GM21360 (cell line): Measurements from ENCODE around the gene CMIP.
A peak's percentile ranks its signal among the peaks of the same experiment; 100 is the strongest.

Experiments
- ATAC-seq: cut with Tn5 transposase; IDR thresholded peaks from one replicate; pipeline ENCODE4 v1.9.1; 2021; ENCODE audit warnings: mild to moderate bottlenecking, moderate library complexity; ENCODE audit not compliant: unreplicated experiment

Gene CMIP

DNA sequence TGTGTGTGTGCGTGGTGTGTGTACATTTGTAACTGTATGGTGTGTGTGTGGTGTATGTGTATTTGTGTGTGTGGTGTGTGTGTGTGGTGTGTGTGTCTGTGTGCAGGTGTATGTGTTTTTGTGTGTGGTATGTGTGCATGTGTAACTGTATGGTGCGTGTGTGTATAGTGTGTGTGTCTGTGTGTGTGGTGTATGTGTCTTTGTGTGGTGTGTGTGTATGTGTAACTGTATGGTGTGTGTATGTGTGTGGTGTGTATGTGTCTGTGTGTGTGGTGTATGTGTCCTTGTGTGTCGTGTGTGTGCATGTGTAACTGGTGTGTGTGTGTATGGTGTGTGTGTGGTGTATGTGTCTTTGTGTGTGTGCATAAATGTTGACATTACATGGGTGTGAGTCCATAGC is 170.8 kb downstream of the CMIP start:
- ATAC-seq, result no peak

DNA sequence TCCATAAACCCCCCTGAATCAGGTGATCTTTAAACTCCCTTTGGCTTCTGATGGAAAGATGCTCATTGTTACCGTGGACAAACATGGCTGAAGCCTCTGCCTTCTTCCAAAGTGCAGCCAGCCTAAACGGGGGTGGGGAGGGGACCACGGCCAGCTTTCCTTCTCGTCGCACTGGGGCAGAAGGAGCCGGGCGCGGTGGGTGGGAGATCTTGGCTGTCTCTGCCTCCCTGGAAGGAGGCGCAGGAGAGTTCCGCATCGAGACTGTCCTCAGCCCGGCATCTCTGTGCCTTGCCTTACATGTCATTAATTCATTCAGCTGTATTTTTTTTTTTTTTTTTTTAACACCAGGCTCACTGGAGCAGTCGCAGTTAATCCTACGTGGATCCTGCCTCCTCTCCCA is 171.2 kb downstream of the CMIP start:
- no peak for ATAC-seq

DNA sequence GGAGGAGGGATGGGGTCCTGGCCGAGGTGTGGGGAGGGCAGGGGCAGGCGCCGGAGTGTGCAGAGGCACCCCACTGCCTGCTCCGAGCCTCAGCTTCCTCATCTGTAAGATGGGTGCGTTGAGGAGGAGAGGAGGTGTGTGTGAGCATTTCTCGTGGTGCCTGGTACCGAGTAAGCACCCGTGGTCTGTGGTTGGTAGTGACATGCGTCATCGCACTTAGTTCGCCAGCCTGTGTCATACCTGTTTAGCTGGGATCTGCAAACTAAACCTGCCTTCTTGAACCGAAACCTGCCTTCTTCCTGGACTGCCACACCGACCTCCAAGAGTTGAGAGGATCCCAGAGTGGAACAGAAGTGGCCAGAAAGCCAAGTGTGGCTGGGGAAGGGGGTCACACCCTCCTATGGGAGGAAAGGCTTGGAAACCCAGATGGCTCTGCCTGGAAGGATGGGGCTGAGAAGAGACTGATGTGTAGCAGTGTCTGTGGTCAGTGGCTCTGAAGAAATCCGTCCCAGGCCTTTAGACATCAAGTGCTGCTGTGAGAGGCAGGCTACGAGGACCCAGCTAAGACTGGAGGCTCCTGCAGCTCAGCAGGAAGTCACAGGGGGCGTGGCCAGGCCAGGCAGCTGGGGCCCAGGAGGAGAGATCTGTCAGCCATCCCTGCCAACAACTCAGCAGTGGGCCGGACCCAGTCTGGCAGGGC is 171.9 kb downstream of the CMIP start:
- ATAC-seq, result no peak

DNA sequence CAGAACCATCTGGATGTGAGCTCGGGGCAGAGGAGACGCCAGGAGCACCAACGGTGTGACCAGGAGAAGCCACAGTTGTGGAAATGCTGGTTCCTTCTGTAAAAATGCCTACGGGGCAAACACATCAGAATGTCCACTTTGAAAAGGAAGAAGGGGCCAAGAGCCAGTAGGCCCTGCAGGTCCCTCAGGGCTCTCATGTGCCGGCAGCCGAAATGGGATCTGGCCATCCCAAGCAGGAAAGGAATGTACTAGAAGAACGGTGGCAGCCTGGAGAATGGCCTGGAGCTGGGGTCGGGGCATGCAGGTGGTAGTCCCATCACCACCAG is 172.4 kb downstream of the CMIP start:
- ATAC-seq, result no peak

DNA sequence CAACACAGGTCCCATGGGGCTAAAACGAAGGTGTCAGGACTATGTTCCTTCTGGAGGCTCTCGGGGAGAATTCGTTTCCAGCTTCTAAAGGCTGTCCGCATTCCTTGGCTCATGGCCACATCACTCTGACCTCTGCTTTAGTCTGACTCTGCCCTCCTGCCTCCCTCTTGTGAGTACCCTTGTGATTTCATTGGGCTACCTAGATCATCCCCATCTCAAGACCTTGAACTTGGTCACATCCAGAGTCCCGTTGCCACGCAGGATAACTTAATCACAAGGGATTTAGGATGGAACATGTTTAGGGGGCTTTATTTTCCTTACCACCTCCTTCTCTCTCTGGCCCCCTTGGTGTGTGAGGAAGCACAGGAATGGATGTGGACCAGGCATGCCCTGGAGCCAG is 173.6 kb downstream of the CMIP start:
- ATAC-seq, result no peak

DNA sequence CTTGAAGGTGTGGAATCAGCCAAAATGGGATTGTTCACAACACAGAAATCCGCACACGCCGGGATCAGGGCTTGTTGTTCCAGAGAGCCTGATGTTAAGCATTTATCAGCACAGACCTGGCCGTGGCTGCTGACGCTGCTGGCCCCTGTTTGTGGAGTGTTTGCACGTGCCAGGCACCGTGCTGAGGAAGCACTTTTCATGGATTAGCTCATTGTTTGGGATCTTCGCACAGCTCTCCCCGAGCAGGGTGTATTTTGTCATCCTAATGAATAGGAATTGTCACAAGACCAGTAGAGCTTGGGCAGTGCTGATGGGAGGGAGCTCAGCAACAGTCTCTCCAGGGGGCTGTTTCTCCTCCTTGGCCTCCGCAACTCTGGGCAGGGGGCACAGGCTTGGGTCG is 174.1 kb downstream of the CMIP start:
- no peak for ATAC-seq

DNA sequence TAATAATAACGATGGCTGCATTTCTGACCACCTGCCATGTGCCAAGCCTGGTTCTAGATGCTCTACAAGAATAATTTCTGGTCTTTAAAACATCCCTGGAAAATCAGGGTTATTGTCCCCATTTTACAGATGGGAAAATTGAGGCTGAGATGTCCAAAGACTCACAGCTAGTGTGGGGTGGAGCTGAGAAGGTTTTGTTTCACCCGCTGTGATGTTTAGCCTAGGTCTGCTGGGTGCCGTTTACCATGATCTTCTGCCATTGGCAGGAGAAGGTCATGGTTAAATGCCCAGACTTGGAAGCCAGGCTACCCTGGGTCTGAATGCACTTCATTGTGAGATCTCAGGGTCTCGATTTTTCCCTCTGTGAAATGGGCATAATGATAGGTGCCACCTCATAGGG is 175.4 kb downstream of the CMIP start:
- no peak for ATAC-seq

DNA sequence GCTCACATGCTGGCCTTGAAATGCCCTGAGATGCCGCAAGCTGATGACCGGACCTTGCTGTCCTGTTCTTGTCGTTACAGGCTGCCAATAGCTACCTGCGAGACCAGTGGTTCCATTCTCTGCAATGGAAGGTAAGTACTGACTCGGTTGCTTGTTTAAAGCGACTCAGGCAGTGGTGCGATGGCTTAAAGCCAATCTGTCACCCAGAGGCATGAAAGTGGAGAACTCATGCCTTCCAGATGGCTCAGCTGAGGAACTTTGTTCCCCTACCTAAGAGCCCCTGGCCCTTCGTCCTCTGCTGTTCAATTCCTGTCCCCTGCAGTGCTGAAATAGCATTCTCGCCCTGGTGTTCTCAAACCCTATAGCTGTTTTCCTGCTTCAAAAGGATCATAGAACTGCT is 176.2 kb downstream of the CMIP start:
- no peak for ATAC-seq

DNA sequence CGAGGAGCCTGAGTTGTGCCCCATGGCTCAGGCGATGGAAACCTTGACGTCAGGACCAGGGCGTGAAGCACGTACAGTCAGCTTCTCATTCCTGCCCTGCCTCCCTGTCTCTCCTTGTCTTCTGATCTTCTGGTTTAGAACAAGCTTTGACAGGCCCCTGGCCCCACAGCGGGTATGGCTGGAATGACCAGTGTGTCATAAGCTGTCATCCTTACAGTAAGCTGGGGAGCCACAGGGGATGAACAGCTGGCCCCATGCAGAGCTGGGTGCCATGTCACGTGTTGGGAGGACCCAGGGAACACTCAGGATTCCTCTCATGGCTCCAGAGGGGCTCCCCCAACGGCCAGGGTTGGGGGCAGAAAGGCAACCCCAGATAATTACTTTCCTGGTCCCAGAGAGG is 176.9 kb downstream of the CMIP start:
- ATAC-seq, result no peak

DNA sequence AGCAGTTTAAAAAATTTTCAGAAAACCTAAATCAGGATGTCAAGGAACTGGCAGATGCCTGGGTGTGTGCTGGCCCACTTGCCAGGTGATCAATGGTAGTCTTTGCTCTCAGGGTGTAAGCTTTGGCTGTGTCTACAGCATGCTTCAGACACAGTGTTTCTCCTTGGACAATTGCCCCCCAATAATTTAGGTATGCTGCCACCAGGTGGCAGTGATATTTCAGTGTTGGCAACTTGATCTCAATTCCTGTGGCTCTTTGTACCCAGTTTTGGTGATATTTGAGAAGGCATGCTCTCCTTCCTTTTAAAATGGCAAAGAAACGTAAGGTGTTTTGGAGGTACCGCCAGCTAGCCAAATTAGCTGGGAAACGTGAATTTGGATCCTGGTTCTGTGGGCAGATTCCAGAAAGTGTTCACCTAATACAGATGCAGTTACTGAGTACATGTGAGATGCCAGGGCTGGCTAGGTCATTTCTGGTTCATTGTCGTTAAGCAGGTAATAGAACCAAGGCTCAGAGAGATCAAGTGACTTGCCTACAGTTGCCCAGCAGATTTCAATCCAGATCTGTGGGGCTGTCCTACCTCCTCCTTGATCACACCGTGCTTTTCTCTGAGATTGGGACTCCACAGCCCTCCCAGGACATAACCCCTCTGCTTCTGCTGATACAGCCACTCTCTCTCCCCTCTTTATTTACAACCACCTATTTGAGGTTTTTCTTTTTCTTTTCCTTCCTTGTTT is 178.9 kb downstream of the CMIP start:
- no peak for ATAC-seq

DNA sequence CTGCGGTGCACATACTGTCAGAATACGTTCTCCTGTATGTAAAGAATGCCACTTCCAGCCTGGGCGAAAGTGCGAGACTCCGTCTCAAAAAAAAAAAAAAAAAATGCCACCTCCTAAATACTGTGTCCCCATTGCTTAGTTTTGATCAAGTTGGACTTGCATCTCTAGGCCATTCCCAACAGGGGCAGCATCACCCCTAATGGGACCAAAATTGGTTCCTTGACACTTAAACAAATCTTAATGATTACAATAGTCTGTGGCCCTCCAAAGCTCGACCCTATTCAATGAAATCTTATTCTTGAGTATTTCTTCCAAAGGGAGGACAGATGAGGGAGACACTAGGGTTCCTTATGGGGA is 179.8 kb downstream of the CMIP start:
- no peak for ATAC-seq

DNA sequence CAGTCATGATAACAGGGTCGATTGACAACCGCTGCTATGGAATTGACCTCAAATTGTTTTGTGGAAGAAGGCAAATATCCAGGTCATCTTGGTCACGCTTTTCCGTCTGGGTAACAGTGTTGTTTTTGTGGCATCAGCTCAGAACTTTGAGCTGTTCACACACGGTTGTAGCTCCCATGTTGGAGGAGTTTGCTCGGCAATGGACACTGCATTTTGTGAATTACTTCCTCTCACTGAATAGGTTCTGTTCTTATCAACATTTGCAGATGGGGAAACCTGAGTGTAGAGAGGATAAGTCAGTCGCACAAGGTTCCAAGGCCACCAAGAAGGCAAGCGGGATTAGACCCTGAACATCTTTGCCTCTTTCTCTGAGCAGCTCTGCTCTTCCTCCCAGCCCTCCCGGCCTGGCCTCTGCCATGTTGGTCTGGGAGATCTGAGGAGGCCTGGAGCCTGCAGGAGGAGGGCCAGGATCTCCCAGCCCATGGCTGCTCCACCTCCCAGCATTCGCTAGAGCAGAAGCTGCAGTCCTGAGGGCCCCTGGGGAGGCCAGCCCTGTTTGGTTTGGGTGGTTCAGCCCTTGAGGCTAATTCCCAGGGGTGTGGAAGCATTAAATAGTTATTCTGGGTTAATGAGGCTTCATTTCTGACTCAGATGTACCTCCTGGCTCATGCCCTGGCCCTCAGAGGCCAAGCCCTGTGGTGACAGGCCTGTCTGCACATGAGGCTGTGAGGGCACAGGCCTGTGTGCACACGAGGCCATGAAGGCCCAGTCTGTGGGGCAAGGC is 180.3 kb downstream of the CMIP start:
- ATAC-seq, result no peak

DNA sequence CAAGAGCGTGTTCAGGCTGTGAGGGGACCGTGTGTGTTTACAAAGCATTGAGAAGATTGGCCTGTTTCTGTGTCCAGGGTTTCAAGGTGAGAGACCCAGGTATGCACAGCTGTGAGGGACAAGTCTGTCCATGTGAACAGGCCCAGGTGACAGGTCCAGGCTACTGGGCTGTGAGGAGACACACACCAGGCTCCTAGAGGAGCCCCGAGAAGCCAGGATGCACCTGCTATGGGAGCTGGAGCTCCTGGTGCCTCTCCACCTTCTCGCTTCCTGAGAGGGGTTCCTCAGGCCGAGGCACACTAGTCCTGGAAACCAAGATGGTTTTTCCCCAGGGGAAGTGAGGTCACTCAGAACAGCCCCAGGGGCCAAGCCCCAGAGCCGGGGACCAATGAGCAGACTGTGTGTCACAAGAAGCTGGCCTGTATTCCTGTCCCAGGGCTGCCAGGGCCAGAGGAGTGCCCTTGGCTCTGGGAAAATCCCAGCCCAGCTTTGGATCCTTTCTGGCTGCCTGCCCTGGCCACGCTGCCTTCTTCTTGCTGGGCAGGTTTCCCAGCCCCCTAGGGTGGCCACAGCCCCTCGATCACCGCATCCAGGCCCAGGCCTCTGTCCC is 181.0 kb downstream of the CMIP start:
- ATAC-seq, result peak; percentile 43

DNA sequence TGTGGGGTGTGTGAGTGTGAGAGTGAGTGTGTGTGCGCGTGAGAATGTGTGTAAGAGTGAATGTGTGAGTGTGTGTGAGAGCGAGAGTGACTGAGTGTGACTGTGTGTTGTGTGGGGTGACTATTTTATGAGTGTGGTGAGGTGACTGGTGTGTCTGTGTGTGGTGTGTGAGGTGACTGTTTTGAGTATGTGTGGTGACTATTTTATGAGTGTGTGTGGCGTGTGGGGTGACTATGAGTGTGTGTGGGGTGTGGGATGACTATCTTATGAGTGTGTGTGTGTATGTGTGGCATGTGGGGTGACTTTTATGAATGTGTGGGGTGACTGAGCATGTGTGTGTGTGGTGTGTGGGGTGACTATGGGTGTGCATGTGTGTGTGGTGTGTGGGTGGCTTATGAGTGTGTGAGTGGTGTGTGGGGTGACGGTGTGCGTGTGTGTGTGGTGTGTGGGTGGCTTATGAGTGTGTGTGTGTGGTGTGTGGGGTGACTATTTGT is 181.6 kb downstream of the CMIP start:
- ATAC-seq, result no peak

DNA sequence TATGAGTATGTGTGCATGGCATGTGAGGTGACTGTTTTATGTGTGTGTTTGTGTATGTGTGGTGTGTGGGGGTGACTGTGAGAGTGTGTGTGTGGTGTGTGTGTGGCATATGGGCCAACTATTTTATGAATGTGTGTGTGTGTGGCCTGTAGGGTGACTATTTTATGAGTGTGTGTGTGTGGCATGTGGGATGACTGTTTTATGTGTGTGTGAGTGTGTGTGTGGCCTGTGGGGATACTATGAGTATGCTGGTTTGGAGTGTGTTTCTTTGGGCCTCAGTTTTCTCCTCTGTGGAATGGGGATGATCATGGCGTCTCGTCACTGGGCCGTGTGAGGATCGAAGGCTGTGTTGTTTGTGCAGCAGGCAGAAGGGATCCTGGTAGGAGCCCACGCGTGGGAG is 182.4 kb downstream of the CMIP start:
- ATAC-seq, result no peak

DNA sequence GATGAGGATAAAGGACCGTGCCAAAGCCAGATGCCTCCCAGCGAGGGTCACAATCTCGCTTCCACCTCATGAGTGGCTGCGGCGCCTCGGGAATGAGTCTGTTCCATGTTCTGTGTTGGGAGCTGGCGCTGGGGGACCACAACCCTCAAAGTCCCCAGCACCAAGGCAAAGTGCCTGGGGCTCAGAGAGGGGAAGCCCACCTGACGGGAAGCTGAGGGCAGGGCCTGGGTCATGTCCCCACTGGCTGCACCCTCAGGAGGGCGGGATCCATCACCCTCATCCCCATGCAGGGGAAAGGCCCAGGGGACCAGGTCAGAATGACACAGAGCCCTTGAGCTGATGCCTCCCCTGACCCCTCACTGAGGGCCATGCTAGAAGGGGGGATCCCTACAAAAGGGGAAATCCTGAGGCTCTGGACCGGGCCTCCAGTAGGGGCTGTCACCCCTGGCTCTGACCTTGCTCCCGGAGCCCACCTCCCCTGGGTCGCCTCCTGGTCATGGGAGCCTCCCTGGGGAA is 183.2 kb downstream of the CMIP start:
- no peak for ATAC-seq

DNA sequence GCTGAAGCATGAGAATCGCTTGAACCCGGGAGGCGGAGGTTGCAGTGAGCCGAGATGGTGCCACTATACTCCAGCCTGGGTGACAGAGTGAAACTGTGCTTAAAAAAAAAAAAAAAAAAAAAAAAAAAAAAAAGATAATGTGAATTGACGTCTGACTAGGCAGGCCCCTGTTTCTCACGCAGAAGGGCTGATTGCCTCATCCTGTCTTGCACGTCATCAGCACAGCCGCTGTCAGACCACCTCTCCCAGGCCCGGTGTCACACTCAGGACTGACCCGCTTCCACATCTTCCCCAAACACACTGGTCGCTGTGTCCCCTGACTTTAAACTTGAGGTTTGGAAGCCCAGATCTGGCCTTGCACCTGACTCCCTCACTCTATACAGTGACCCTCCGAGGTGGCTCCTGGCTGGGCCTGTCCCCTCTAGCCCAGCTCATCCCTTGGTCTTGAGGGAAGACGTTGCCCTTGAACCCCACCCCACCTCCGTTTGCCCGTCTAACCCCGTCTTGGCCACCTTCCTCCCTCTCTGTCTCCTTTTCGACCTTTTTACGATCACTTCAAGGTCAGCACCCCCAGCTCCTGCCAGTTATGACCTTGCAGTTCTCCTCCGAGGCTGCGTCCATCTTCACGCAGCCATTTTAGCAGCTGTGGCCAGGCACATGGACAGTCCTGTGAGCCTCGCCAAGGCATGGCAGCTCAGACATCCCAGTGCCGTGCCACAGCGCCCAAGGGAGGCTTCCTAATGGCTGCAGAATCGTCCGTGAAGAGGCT is 184.6 kb downstream of the CMIP start:
- ATAC-seq, result no peak

DNA sequence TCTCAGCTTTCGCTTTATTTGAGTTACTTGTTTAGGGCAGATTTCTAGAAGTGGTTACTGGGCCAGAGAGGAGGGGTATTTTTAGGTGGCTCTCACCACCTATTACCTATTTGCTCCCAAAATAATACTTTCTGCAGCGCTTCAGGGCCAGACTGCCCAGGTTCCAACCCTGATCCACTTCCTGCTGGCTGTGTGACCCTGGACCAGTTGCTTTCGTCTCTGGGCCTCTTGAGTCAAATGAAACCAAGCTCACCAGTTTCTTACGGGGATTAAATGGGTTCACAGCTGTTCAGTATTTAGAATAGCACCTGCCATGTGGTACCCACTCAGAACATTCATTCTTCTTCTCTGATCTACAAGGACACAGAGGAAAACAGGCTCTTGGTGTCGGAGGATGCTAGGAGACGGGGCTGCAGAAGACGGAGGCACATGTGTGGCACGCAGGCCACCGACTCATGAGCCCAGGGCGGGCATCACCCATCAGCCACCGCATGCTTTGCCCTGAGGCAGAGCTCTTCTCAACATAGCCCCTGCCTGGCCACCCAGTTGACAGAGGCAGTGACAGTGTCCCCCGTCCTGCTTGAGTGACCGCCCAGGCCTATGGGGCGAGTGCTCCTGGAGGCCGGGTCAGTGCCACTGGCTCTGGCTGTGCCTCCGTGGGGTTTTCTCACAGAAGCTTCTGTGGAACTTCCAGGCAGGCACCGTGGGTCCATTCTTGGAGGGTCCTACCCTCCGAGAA is 185.5 kb downstream of the CMIP start:
- no peak for ATAC-seq

DNA sequence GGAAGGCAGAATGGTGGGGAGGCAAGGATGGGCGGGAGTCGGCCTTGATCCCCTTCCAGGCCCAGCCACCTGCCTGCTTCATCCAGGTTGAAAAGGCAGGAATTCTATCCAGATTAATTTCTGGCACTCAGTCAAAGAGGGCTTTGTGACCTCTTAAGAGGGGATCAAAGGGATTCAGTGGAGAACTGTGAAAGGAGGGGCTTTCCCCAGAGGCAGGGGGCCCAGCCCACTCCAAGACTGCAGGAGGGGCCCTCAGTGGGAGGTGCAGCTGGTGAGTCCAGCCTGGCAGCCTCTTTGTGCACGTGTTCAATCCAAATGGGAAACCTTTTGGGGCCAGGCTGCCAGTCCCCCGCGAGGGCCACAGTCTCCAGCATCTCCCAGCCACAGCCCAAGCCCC is 186.0 kb downstream of the CMIP start:
- no peak for ATAC-seq
